ENCODE measurements around the gene TMEM38A.

GRCh38 chr19:16649734-16650133, 11.2 kb upstream of the TMEM38A start:
- TF ChIP-seq CTCF (IDR thresholded peaks at IDR 0.05) (no peak), ZFX (IDR thresholded peaks at IDR 0.05; ENCODE audit: borderline replicate concordance) (no peak)
